ENCODE data around the gene LCOR.
"Not testable (repeated sequence)": the region's sequence is repeated elsewhere in the genome, so short reads cannot be mapped to it uniquely, and the experiment has no call there.

The LCOR gene

GRCh38 chr10:97016728-97017473 is 184.8 kb downstream of the LCOR start:
- DNase-seq: no peak

GRCh38 chr10:97017474-97017903 is 185.4 kb downstream of the LCOR start:
- DNase-seq: no peak

- no peak for DNase-seq
Measured at GRCh38 chr10:97018251-97019212, 186.4 kb downstream of the LCOR start.

- DNase-seq: no peak
Measured at GRCh38 chr10:97019213-97019844, 187.2 kb downstream of the LCOR start.

- DNase-seq: peak; percentile 12
Measured at GRCh38 chr10:97020452-97021400, 188.6 kb downstream of the LCOR start.

- no peak for DNase-seq
Measured at GRCh38 chr10:97022616-97023015, 190.5 kb downstream of the LCOR start.

- no peak for DNase-seq
Measured at GRCh38 chr10:97023401-97024167, 191.5 kb downstream of the LCOR start.

GRCh38 chr10:97024168-97025073 is 192.3 kb downstream of the LCOR start:
- DNase-seq: no peak

- DNase-seq: peak; percentile 4
Measured at GRCh38 chr10:97025613-97026242, 193.6 kb downstream of the LCOR start.

- DNase-seq: no peak
Measured at GRCh38 chr10:97028126-97028831, 196.2 kb downstream of the LCOR start.

- DNase-seq: no peak
Measured at GRCh38 chr10:97028832-97029178, 196.7 kb downstream of the LCOR start.

- no peak for DNase-seq
Measured at GRCh38 chr10:97029271-97029670, 197.2 kb downstream of the LCOR start.

GRCh38 chr10:97030894-97031293 is 198.8 kb downstream of the LCOR start:
- no peak for DNase-seq

GRCh38 chr10:97031459-97031858 is 199.4 kb downstream of the LCOR start:
- no peak for DNase-seq

- no peak for DNase-seq
Measured at GRCh38 chr10:97032624-97033023, 200.5 kb downstream of the LCOR start.

- DNase-seq: not testable (repeated sequence)
Measured at GRCh38 chr10:97033841-97034240, 201.7 kb downstream of the LCOR start.

- no peak for DNase-seq
Measured at GRCh38 chr10:97034301-97034700, 202.2 kb downstream of the LCOR start.

GRCh38 chr10:97034958-97035769 is 203.1 kb downstream of the LCOR start:
- DNase-seq: no peak

All from NCI-H748 treated with DMSO at 0.1 percent for 48 hours (cell line).